Fibroblast of lung (primary cell): Measurements from ENCODE around the gene CYP27B1.
A peak's percentile ranks its signal among the peaks of the same experiment; 100 is the strongest.

Experiments
- EZH2 ChIP-seq: IDR thresholded peaks from 2 replicates; pipeline ENCODE4 v1.5.1; 2012; ENCODE audit warnings: low read length, control low read depth, mild to moderate bottlenecking; ENCODE audit errors: missing control alignments
- TF ChIP-seq, protein P1 (sequence below), 2 donors: IDR thresholded peaks in 1 of 2; conservative IDR thresholded peaks in 1 of 2; 1 replicate in 1 of 2; 2 replicates in 1 of 2; pipeline ENCODE4 v1.5.1; 2011 to 2012; ENCODE audit warnings: low read length in 2 of 2, control low read depth in 1 of 2, inconsistent platforms in 1 of 2, low read depth in 1 of 2, mild to moderate bottlenecking in 1 of 2

DNA sequence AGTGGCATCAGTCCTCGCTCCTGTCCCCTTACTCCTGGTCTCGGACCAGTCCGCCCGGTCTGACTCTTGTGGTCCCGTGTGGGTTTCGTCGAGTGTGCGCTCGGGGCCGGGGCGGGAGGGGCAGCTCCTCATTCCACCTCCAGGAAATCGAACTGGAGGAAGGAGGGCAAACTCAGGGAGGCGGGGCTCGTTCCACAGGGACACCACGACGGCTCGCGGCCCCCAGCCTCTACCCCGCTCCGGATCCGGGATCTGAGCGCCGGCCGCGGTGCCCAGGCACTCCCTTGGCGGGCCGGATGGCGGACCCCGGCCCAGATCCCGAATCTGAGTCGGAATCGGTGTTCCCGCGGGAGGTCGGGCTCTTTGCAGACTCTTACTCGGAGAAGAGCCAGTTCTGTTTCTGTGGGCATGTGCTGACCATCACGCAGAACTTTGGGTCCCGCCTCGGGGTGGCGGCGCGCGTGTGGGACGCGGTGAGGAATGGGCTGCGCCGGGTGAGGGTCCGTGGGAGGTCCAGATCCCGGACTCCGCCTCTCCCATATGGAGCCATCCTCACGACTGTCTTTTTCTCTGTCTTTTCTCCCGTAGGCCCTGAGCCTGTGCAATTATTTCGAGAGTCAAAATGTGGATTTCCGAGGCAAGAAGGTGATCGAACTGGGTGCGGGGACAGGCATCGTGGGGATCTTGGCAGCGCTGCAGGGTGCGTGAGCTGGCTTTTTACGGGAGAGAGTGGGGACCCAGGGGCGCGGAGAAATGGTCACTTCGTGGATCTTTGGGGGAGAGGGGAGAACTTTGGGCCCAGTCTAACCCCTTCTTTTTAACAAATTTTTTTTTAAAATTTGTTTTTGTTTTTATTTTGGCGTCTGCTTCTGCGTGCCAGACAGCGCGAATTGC, 5.8 kb upstream of the CYP27B1 start, which contains the start of gene EEF1AKMT3:
- TF ChIP-seq, protein P1, sequence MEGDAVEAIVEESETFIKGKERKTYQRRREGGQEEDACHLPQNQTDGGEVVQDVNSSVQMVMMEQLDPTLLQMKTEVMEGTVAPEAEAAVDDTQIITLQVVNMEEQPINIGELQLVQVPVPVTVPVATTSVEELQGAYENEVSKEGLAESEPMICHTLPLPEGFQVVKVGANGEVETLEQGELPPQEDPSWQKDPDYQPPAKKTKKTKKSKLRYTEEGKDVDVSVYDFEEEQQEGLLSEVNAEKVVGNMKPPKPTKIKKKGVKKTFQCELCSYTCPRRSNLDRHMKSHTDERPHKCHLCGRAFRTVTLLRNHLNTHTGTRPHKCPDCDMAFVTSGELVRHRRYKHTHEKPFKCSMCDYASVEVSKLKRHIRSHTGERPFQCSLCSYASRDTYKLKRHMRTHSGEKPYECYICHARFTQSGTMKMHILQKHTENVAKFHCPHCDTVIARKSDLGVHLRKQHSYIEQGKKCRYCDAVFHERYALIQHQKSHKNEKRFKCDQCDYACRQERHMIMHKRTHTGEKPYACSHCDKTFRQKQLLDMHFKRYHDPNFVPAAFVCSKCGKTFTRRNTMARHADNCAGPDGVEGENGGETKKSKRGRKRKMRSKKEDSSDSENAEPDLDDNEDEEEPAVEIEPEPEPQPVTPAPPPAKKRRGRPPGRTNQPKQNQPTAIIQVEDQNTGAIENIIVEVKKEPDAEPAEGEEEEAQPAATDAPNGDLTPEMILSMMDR (conservative IDR thresholded peaks at IDR 0.05 in 1 of 2, IDR thresholded peaks at IDR 0.05 in 1 of 2; ENCODE audit: low read depth in 1 of 2, low read length in 2 of 2), result peak in 1 of 2 donors; percentile 0
- no peak for TF ChIP-seq EZH2
